Suprapubic skin (tissue), 4 donors: ENCODE measurements around the gene EIF4G2. TPM values are rescaled to one million over a fixed set of nuclear protein-coding genes. Genes with fewer than 3 reads are reported as not detected.

Source experiments
- DNase-seq, 2 donors: peaks; one replicate each; pipeline ENCODE4 v3.0.0-alpha.2; 2019; ENCODE audit warnings: low spot score in 2 of 2
- H3K27ac ChIP-seq: fragments of 200-600 bp; sonication (generic); one replicate; pipeline ENCODE4 v1.5.1; 2019
- H3K27me3 ChIP-seq: fragments of 200-600 bp; sonication (generic); one replicate; pipeline ENCODE4 v1.5.1; 2019
- H3K36me3 ChIP-seq: fragments of 200-600 bp; sonication (generic); one replicate; pipeline ENCODE4 v1.5.1; 2019
- H3K4me1 ChIP-seq: fragments of 200-600 bp; sonication (generic); one replicate; pipeline ENCODE4 v1.5.1; 2019
- H3K4me3 ChIP-seq: fragments of 200-600 bp; sonication (generic); one replicate; pipeline ENCODE4 v1.5.1; 2019; ENCODE audit warnings: mild to moderate bottlenecking
- H3K9me3 ChIP-seq: fragments of 200-600 bp; sonication (generic); one replicate; pipeline ENCODE4 v1.5.1; 2019
- CTCF ChIP-seq, 2 donors: fragments of 200-600 bp in 1 of 2; fragments of 450-650 bp in 1 of 2; sonication (generic) in 1 of 2; IDR thresholded peaks; one replicate each; pipeline ENCODE4 v1.5.1; 2016 to 2019; ENCODE audit warnings: antibody characterized with exemption in 2 of 2, mild to moderate bottlenecking in 1 of 2, moderate library complexity in 1 of 2
- EP300 ChIP-seq: sonication (generic); formaldehyde crosslinking; IDR thresholded peaks from one replicate; pipeline ENCODE4 v1.6.1; 2017; ENCODE audit warnings: antibody characterized with exemption
- POLR2A ChIP-seq, 2 donors: fragments of 450-650 bp; IDR thresholded peaks; one replicate each; pipeline ENCODE4 v1.6.1; 2017; ENCODE audit warnings: antibody characterized with exemption in 2 of 2, mild to moderate bottlenecking in 2 of 2, moderate library complexity in 2 of 2
- POLR2AphosphoS5 ChIP-seq, 3 donors: sonication (generic); formaldehyde crosslinking; IDR thresholded peaks; one replicate each; pipeline ENCODE4 v1.6.1; 2017; ENCODE audit warnings: antibody characterized with exemption in 3 of 3
- WGBS: methylation state at CpG from one replicate; pipeline ENCODE4 v1.1.5; 2018; 5-methylcytosine and 5-hydroxymethylcytosine counted together
- total RNA-seq, 4 donors: library from RNA; depleted of rRNA; stranded (reverse); fragments of >200 nt; gene quantifications; one replicate each; pipeline ENCODE4 v1.1.0, GENCODE V29; 2016

Gene EIF4G2
- total RNA-seq, 4 donors from 2014 or later, result 439 to 593 (median 477) TPM

- peaks cover 19% of the 10 kb centered on the region for H3K4me1 ChIP-seq
- peaks cover 46% of the 10 kb centered on the region for H3K36me3 ChIP-seq
- WGBS, result 100% methylated on average over 2 of the region's 2 CpGs
- TF ChIP-seq CTCF (IDR thresholded peaks at IDR 0.05), result no peak
- TF ChIP-seq POLR2AphosphoS5 (IDR thresholded peaks at IDR 0.05), result no peak
- TF ChIP-seq EP300, result no peak
- no peak for TF ChIP-seq POLR2A (IDR thresholded peaks at IDR 0.05)
- no peaks in the 10 kb centered on the region for H3K9me3 ChIP-seq
- H3K4me3 ChIP-seq, result no peak overlapping the region
- no peak for DNase-seq
- H3K27me3 ChIP-seq, result no peaks in the 10 kb centered on the region
- no peak overlapping the region for H3K27ac ChIP-seq
Observed at GRCh38 chr11:10780040-10780439, 28.7 kb downstream of the EIF4G2 start.

GRCh38 chr11:10779086-10779485 lies 29.6 kb downstream of the EIF4G2 start:
- no peak overlapping the region for H3K27ac ChIP-seq
- no peaks in the 10 kb centered on the region for H3K9me3 ChIP-seq
- H3K4me3 ChIP-seq, result no peak overlapping the region
- no peak for TF ChIP-seq EP300
- TF ChIP-seq CTCF (IDR thresholded peaks at IDR 0.05), result no peak
- no peak for TF ChIP-seq POLR2A (IDR thresholded peaks at IDR 0.05)
- WGBS, result 49% methylated on average over 1 of the region's 1 CpG
- H3K36me3 ChIP-seq, result peaks cover 55% of the 10 kb centered on the region
- peaks cover 12% of the 10 kb centered on the region for H3K4me1 ChIP-seq
- H3K27me3 ChIP-seq, result no peaks in the 10 kb centered on the region
- DNase-seq, result no peak

GRCh38 chr11:10778217-10778970 lies 30.3 kb downstream of the EIF4G2 start:
- Histone ChIP-seq H3K27ac (peak overlapping the region; percentile 71), H3K9me3 (no peaks in the 10 kb centered on the region), H3K36me3 (peaks cover 62% of the 10 kb centered on the region), H3K27me3 (no peaks in the 10 kb centered on the region), H3K4me1 (peaks cover 12% of the 10 kb centered on the region), H3K4me3 (no peak overlapping the region)
- WGBS, result 63% methylated on average over 13 of the region's 13 CpGs
- TF ChIP-seq POLR2A (IDR thresholded peaks at IDR 0.05), result no peak
- TF ChIP-seq EP300, result no peak
- TF ChIP-seq CTCF (IDR thresholded peaks at IDR 0.05), result no peak
- TF ChIP-seq POLR2AphosphoS5 (IDR thresholded peaks at IDR 0.05), result no peak
- peak in 1 of 2 donors; percentile 74 for DNase-seq

GRCh38 chr11:10777806-10778205 lies 30.9 kb downstream of the EIF4G2 start:
- 73% methylated on average over 6 of the region's 6 CpGs for WGBS
- Histone ChIP-seq H3K4me3 (no peak overlapping the region), H3K27me3 (no peaks in the 10 kb centered on the region), H3K4me1 (peaks cover 12% of the 10 kb centered on the region), H3K27ac (peak overlapping the region; percentile 71), H3K9me3 (no peaks in the 10 kb centered on the region), H3K36me3 (peaks cover 68% of the 10 kb centered on the region)
- no peak for DNase-seq
- no peak for TF ChIP-seq CTCF (IDR thresholded peaks at IDR 0.05)
- TF ChIP-seq EP300, result no peak
- no peak for TF ChIP-seq POLR2AphosphoS5 (IDR thresholded peaks at IDR 0.05)
- TF ChIP-seq POLR2A (IDR thresholded peaks at IDR 0.05), result no peak

GRCh38 chr11:10777393-10777793 lies 31.3 kb downstream of the EIF4G2 start:
- H3K36me3 ChIP-seq, result peaks cover 72% of the 10 kb centered on the region
- no peaks in the 10 kb centered on the region for H3K9me3 ChIP-seq
- H3K4me3 ChIP-seq, result no peak overlapping the region
- peaks cover 12% of the 10 kb centered on the region for H3K4me1 ChIP-seq
- H3K27me3 ChIP-seq, result no peaks in the 10 kb centered on the region
- H3K27ac ChIP-seq, result peak overlapping the region; percentile 71
- TF ChIP-seq POLR2AphosphoS5 (IDR thresholded peaks at IDR 0.05), result no peak
- TF ChIP-seq CTCF (IDR thresholded peaks at IDR 0.05), result no peak
- no peak for TF ChIP-seq POLR2A (IDR thresholded peaks at IDR 0.05)
- no peak for TF ChIP-seq EP300
- 68% methylated on average over 3 of the region's 3 CpGs for WGBS
- DNase-seq, result no peak
